GM12864 (cell line): Measurements from ENCODE around the gene RIMS3.
"Not testable (repeated sequence)": the region's sequence is repeated elsewhere in the genome, so short reads cannot be mapped to it uniquely, and the experiment has no call there.

Experiments
- DNase-seq: peaks from one replicate; pipeline ENCODE4 v3.0.0-alpha.2; 2011; ENCODE audit warnings: low read depth
- H3K4me3 ChIP-seq: 2 replicates; pipeline ENCODE4 v1.5.1; 2011; ENCODE audit warnings: mild to moderate bottlenecking, low read depth, low read length, control low read depth
- CTCF ChIP-seq: IDR thresholded peaks from 2 replicates; pipeline ENCODE4 v1.5.1; 2011; ENCODE audit warnings: low read depth, mild to moderate bottlenecking, moderate library complexity, low read length, control low read depth, inconsistent platforms; ENCODE audit errors: missing control alignments

RIMS3 gene

DNA sequence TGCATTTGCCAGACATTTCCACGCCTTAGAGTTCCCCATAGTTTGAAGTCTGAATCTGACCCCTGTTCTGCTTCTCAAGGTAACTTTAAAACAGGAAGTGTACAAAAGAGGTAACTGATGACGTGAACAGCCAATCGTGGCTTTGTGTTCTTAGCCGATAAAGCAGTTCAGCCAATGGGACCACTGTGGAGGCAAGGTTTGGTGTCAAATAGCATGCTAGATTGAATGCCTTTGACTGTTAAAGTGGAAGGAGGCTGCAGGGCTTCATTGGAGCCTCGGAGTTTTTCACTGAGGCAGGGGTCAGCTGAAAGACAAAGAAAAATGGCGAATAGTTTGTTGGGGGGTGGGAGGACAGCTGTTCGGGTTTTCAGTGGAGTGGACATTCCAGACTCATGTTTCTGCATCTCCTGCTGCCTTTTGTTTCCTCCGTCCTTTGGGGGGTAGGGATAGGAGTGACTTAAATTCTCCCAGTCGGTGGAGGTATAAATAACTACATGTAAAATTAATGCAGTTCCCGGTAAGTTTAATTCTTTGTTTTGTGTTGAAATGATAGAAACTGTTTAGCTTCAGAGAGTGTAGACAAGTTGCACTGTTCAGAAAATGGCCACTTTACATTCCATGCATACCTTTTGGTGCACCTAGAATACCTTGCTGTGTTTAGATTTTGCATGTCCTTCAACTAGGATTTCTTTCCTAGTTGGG is 43.8 kb upstream of the RIMS3 start:
- TF ChIP-seq CTCF: no peak
- peak; percentile 96 for DNase-seq
- peak overlapping the region; percentile 77 for H3K4me3 ChIP-seq

GRCh38 chr1:40708750-40709099 is 43.2 kb upstream of the RIMS3 start:
- TF ChIP-seq CTCF: no peak
- DNase-seq: peak; percentile 72
- H3K4me3 ChIP-seq: peak overlapping the region; percentile 77

DNA sequence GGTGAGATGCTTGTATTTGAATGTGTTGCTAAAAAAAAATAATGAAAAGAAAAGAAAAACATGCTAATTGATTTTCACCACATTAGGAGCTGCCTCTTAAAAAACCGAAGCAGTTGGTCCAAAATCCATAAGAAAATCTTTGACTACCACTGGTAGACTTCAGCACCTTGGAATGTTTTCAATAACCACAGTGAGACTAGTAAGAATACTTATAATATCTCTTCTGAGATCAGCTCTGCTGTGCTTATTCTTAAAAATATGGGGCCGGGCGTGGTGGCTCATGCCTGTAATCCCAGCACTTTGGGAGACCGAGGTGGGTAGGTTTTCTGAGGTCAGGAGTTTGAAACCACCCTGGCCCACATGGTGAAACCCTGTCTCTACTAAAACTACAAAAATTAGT is 41.1 kb upstream of the RIMS3 start:
- TF ChIP-seq CTCF: no peak
- no peak overlapping the region for H3K4me3 ChIP-seq
- no peak for DNase-seq

GRCh38 chr1:40704817-40705733 is 39.6 kb upstream of the RIMS3 start:
- H3K4me3 ChIP-seq: no peak overlapping the region
- no peak for DNase-seq
- TF ChIP-seq CTCF: no peak

DNA sequence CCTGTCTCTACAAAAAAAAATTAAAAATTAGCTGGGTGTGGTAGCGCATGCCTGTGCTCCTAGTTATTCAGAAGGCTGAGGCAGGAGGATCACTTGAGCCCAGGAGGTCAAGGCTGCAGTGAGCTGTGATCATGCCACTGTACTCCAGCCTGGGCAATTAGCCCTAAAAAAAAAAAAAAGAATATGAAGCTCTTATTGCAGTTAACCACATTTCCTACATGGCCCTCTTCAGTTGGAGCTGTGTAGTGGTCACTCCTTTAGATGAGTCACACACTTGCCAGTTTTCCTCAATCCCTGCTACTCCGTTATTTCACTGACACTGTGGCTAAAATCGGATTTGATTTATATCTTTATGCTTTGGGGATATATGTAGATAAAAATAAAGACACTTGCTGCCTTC is 37.8 kb upstream of the RIMS3 start:
- no peak overlapping the region for H3K4me3 ChIP-seq
- no peak for TF ChIP-seq CTCF
- DNase-seq: no peak

- DNase-seq, H3K4me3 ChIP-seq: not testable (repeated sequence)
Measured at GRCh38 chr1:40702810-40703209, 37.3 kb upstream of the RIMS3 start.

DNA sequence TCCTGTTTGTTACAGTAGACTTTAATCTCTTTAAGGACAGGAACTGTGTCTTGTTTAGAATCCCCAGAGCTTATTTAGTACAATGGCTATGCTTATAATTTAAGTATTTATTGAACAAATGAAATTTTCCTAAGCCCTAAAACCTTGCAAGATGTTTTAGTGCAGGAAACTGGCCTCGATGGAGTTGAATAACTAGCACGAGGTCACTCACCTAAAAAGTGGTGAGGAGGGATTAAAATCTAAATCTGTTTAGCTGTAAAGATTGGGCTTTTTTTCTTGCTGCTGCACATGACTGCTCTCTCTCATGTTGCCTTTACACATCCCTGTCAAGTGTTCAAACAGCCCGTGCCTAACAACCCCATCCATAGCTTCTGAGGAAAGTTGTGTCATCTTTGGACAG is 36.2 kb upstream of the RIMS3 start:
- DNase-seq: no peak
- TF ChIP-seq CTCF: no peak
- no peak overlapping the region for H3K4me3 ChIP-seq
